Suprapubic skin (tissue), 4 donors: ENCODE data around the gene GATAD2A.

ENCODE experiments used
- POLR2A ChIP-seq, 2 donors: fragments of 450-650 bp; IDR thresholded peaks; one replicate each; pipeline ENCODE4 v1.6.1; 2017; ENCODE audit warnings: antibody characterized with exemption in 2 of 2, mild to moderate bottlenecking in 2 of 2, moderate library complexity in 2 of 2
- POLR2AphosphoS5 ChIP-seq, 3 donors: sonication (generic); formaldehyde crosslinking; IDR thresholded peaks; one replicate each; pipeline ENCODE4 v1.6.1; 2017; ENCODE audit warnings: antibody characterized with exemption in 3 of 3
- TF ChIP-seq, protein P1 (sequence below), 2 donors: fragments of 200-600 bp in 1 of 2; fragments of 450-650 bp in 1 of 2; sonication (generic) in 1 of 2; IDR thresholded peaks; one replicate each; pipeline ENCODE4 v1.5.1; 2016 to 2019; ENCODE audit warnings: antibody characterized with exemption in 2 of 2, mild to moderate bottlenecking in 1 of 2, moderate library complexity in 1 of 2

DNA sequence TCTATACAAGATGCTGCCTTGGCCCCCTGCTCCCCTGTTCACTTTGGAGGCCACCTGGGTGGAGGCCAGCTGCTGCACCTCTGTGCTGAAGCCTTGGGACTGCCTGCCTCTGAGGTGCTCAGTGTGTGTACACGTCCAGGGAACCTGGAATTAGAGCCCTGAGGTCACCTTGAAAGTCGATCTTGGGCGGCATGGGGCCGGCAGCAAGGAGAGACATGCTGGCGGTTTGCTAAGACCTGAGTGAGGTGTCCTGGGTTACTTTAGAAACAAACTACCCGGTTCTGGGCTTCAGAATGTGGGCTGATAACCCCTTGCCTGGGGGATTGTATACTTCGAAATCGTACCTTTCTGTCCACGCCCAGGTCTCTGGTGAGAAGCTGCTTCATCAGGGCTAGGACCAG lies 84.3 kb downstream of the GATAD2A start:
- TF ChIP-seq, protein P1, sequence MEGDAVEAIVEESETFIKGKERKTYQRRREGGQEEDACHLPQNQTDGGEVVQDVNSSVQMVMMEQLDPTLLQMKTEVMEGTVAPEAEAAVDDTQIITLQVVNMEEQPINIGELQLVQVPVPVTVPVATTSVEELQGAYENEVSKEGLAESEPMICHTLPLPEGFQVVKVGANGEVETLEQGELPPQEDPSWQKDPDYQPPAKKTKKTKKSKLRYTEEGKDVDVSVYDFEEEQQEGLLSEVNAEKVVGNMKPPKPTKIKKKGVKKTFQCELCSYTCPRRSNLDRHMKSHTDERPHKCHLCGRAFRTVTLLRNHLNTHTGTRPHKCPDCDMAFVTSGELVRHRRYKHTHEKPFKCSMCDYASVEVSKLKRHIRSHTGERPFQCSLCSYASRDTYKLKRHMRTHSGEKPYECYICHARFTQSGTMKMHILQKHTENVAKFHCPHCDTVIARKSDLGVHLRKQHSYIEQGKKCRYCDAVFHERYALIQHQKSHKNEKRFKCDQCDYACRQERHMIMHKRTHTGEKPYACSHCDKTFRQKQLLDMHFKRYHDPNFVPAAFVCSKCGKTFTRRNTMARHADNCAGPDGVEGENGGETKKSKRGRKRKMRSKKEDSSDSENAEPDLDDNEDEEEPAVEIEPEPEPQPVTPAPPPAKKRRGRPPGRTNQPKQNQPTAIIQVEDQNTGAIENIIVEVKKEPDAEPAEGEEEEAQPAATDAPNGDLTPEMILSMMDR (IDR thresholded peaks at IDR 0.05): no peak
- TF ChIP-seq POLR2A (IDR thresholded peaks at IDR 0.05): no peak
- no peak for TF ChIP-seq POLR2AphosphoS5 (IDR thresholded peaks at IDR 0.05)
